GM18909 (cell line): ENCODE results near the gene ARRB1.
"Not testable (repeated sequence)": the region's sequence is repeated elsewhere in the genome, so short reads cannot be mapped to it uniquely, and the experiment has no call there.

Source experiments
- ATAC-seq: cut with Tn5 transposase; IDR thresholded peaks from one replicate; pipeline ENCODE4 v1.9.1; 2021; ENCODE audit warnings: mild to moderate bottlenecking; ENCODE audit not compliant: unreplicated experiment, poor library complexity

ARRB1 gene

GRCh38 chr11:75351541-75351790 is at the start of gene ARRB1:
Gene ARRB1, minus strand, starts transcription at chr11:75351661. Its CDS starts 54 bp downstream, at chr11:75351607.
- no peak for ATAC-seq

- no peak for ATAC-seq
These were observed 48.8 kb upstream of the ARRB1 start for GRCh38 chr11:75400146-75400865.

GRCh38 chr11:75399344-75400145 is 48.1 kb upstream of the ARRB1 start, which contains the start of gene RPS3:
Gene RPS3, plus strand, starts transcription at chr11:75399518. Its CDS starts 30 bp downstream, at chr11:75399548.
- ATAC-seq = peak; percentile 90

- ATAC-seq = no peak
These were observed 47.4 kb upstream of the ARRB1 start for GRCh38 chr11:75398906-75399305.

GRCh38 chr11:75394085-75394840 is 42.8 kb upstream of the ARRB1 start:
- no peak for ATAC-seq

GRCh38 chr11:75389925-75390324 is 38.5 kb upstream of the ARRB1 start:
- no peak for ATAC-seq

GRCh38 chr11:75389276-75389605 is 37.8 kb upstream of the ARRB1 start:
- ATAC-seq = no peak

- no peak for ATAC-seq
These were observed 37.2 kb upstream of the ARRB1 start for GRCh38 chr11:75388386-75389275.

- ATAC-seq = no peak
These were observed 36.4 kb upstream of the ARRB1 start for GRCh38 chr11:75387736-75388294.

- no peak for ATAC-seq
These were observed 35.6 kb upstream of the ARRB1 start for GRCh38 chr11:75386942-75387630.

GRCh38 chr11:75384438-75385080 is 33.1 kb upstream of the ARRB1 start:
- ATAC-seq = no peak

GRCh38 chr11:75383246-75383645 is 31.8 kb upstream of the ARRB1 start:
- no peak for ATAC-seq

GRCh38 chr11:75380716-75381420 is 29.4 kb upstream of the ARRB1 start:
- ATAC-seq = no peak

- ATAC-seq = no peak
These were observed 28.8 kb upstream of the ARRB1 start for GRCh38 chr11:75380245-75380644.

GRCh38 chr11:75378776-75379175 is 27.3 kb upstream of the ARRB1 start:
- not testable (repeated sequence) for ATAC-seq

GRCh38 chr11:75376175-75376574 is 24.7 kb upstream of the ARRB1 start:
- ATAC-seq = no peak

- no peak for ATAC-seq
These were observed 24.2 kb upstream of the ARRB1 start for GRCh38 chr11:75375626-75376025.

GRCh38 chr11:75374646-75375045 is 23.2 kb upstream of the ARRB1 start:
- no peak for ATAC-seq
